ENCODE measurements around the gene CCNL1.

DNA sequence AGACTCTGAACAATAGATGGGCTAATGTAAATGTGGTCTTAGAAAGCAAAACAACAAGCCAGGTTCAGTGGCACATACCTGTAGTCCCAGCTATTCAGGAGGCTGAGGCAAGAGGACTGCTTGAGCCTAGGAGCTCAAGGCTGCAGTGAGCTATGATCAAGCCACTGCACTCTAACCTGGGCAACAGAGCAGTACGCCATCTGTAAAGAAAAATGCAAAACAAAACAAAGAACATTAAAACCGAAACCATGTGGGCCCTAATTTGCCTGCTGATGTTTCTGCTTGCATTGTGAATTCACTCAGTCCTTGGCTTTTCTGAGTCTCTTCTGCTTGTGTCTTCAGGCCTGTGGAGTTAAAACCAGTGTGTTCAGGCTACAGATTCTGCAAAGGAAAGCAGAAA lies 56.7 kb downstream of the CCNL1 start:
- TF ChIP-seq, protein P1, sequence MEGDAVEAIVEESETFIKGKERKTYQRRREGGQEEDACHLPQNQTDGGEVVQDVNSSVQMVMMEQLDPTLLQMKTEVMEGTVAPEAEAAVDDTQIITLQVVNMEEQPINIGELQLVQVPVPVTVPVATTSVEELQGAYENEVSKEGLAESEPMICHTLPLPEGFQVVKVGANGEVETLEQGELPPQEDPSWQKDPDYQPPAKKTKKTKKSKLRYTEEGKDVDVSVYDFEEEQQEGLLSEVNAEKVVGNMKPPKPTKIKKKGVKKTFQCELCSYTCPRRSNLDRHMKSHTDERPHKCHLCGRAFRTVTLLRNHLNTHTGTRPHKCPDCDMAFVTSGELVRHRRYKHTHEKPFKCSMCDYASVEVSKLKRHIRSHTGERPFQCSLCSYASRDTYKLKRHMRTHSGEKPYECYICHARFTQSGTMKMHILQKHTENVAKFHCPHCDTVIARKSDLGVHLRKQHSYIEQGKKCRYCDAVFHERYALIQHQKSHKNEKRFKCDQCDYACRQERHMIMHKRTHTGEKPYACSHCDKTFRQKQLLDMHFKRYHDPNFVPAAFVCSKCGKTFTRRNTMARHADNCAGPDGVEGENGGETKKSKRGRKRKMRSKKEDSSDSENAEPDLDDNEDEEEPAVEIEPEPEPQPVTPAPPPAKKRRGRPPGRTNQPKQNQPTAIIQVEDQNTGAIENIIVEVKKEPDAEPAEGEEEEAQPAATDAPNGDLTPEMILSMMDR (IDR thresholded peaks at IDR 0.05) = no peak
- TF ChIP-seq POLR2AphosphoS5 (IDR thresholded peaks at IDR 0.05) = no peak
